Mucosa of gallbladder (tissue), 1 donor: Measurements from ENCODE around the gene PEX19. TPM values are rescaled to one million over a fixed set of nuclear protein-coding genes. Genes with fewer than 3 reads are reported as not detected.
A peak's percentile ranks its signal among the peaks of the same experiment; 100 is the strongest.

Experiments
- DNase-seq: peaks from one replicate; pipeline ENCODE4 v3.0.0-alpha.2; 2020; ENCODE audit warnings: low spot score
- total RNA-seq: library from RNA; stranded (reverse); gene quantifications from one replicate; pipeline ENCODE4 v1.2.1, GENCODE V29; 2021
- donor health status: DM: no; HTN: no; CAD: no.

Gene PEX19
- total RNA-seq, 1 donor from 2014 or later: 75.7 TPM

- DNase-seq: no peak
Observed at GRCh38 chr1:160277330-160277729, 7.6 kb downstream of the PEX19 start.

GRCh38 chr1:160271025-160271424 lies 13.9 kb downstream of the PEX19 start:
- no peak for DNase-seq

GRCh38 chr1:160267284-160267991 lies 17.5 kb downstream of the PEX19 start:
- DNase-seq: no peak

- no peak for DNase-seq
Observed at GRCh38 chr1:160264795-160265307, 20.1 kb downstream of the PEX19 start.

- DNase-seq: peak; percentile 99
Observed at GRCh38 chr1:160261893-160262794, 22.8 kb downstream of the PEX19 start, which contains the start of gene DCAF8. TSS of gene DCAF8 (minus strand) at chr1:160262549. CDS start at chr1:160244008, 18,541 bp downstream.

GRCh38 chr1:160261556-160261892 lies 23.4 kb downstream of the PEX19 start:
- peak; percentile 46 for DNase-seq

- no peak for DNase-seq
Observed at GRCh38 chr1:160260406-160261382, 24.2 kb downstream of the PEX19 start.

- no peak for DNase-seq
Observed at GRCh38 chr1:160258177-160258798, 26.6 kb downstream of the PEX19 start.

GRCh38 chr1:160257411-160258015 lies 27.4 kb downstream of the PEX19 start:
- no peak for DNase-seq

GRCh38 chr1:160256396-160257046 lies 28.4 kb downstream of the PEX19 start:
- no peak for DNase-seq

GRCh38 chr1:160255781-160256300 lies 29.1 kb downstream of the PEX19 start:
- no peak for DNase-seq

- peak; percentile 61 for DNase-seq
Observed at GRCh38 chr1:160251687-160252526, 33.0 kb downstream of the PEX19 start.

GRCh38 chr1:160251011-160251410 lies 33.9 kb downstream of the PEX19 start:
- DNase-seq: no peak

- no peak for DNase-seq
Observed at GRCh38 chr1:160247053-160247452, 37.9 kb downstream of the PEX19 start.

GRCh38 chr1:160245434-160245833 lies 39.5 kb downstream of the PEX19 start:
- no peak for DNase-seq

GRCh38 chr1:160244209-160244608 lies 40.7 kb downstream of the PEX19 start:
- DNase-seq: no peak

GRCh38 chr1:160243767-160244166 lies 41.2 kb downstream of the PEX19 start:
- DNase-seq: no peak

- DNase-seq: no peak
Observed at GRCh38 chr1:160239582-160240299, 45.2 kb downstream of the PEX19 start.
